NCI-H1417 (cell line): ENCODE results near the gene LTBP1.

Experiments used
- DNase-seq, 3 experiments: peaks; one replicate each; lab custom pipeline; 2025; lab: John Stamatoyannopoulos, UW

The LTBP1 gene

DNA sequence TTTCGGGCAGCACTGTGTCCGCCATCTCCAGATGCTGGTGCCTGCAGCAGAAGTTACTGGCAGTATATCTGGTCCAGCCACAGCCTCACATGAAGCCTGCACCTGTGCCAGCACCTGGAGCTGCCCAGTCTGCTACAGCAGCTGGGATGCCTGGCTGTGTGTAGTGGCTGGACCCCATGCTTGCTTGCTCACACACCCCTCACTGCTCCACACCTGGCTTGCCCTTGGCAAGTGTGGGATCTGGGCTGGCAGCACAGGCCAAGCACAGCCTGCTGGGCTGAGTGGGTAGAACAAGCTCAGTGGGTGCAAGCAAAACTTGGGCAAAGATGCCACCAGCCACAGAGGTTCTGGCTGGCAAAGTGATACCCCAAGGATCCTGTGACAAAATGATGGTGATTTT, 320.3 kb downstream of the LTBP1 start:
- DNase-seq, result no peak

DNA sequence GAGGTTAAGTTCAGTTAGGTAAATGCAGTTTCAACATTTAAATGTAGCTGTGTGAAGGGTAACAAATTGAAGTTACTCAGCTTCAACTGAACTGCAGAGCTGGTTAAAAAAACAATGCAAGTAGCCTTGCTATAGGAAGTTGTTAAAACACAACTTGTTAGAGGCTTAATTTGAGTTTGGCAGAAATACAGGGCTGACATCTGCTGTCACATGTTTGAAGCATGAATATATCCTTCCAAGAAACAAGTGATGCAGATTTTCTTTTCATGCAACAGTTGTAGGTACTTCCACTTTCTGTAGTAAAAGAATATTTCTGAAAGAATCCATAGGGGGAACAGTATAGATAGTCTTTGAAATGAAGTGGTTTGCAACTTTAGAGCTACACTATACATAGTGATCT, 321.0 kb downstream of the LTBP1 start:
- DNase-seq, result no peak

DNA sequence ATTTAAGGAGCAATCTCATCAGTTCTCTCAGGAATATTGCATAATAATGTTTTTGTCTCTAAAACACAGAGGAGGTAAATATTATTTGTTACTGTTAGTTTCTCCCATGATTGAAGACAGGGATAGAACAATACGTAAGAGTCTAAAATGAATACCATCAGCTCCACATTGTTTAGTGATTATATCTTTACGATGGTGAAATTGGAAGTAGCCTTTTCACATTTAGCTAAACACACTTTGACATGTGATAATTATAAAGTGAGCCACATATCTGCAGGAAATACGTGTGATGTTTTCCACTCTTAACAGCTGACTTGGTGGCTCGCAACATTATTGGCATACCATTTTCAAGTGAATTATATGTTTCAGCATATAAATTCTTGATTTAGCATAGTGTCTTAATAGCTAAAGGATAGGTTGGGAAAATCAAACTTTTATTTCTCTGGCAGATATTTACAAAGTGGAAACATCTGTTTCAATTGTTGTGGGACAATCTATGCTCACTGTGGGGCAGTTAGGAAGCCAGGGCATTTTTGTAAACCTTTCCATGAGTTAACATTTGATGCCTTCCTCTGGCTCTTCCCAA, 321.6 kb downstream of the LTBP1 start:
- DNase-seq, result no peak

DNA sequence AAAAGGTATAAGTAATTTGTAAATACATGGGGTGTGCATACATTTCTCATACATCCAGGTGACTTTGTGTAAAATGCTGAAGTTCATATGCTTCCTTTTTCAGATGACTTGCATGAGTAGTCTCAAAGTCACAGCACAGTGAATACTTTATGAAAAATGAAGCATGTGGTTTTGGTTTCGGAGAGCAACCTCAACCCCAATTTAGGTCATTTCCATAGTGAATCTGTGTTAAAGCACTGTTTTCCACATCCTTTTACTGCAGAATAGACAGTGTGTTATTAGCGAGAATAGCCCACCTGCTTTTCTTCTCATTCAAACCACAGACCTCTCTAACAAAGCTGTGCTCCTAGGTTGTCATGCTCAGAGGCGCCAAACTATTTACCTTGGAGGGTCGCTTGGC, 325.2 kb downstream of the LTBP1 start:
- no peak for DNase-seq

DNA sequence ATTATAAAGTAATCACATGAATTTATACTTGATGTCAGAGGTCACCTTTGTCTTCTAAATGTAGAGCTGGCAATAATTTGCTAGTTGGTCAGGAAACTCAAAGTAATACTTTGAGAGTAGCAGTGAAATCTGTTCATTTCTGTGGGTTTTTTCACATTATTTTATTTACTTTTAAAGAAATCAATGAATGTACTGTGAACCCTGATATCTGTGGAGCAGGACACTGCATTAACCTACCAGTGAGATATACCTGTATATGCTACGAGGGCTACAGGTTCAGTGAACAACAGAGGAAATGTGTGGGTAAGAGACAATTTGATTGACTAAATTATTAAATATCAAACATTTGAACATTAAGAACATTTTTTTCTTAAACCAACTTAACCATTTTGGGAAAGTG, 326.7 kb downstream of the LTBP1 start:
- DNase-seq, result no peak

DNA sequence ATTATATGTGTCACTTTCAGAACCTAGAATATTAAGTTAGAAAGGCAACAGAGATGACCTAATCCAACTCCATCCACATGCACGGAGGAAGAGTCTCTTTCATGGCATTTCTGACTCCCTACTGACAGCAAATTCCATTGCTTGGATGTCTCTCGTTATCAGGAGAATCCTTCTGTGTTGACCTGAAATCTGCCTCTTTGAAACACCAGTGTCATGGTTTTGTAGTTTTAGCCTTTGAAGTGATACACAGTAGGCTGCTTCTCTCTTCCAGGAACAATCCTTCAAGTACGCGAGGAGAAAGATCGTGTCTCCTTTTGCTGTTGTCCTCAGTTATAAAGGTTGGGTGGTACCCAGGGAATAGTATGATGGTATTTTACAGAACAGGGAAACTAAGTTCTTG, 327.8 kb downstream of the LTBP1 start:
- DNase-seq, result no peak

DNA sequence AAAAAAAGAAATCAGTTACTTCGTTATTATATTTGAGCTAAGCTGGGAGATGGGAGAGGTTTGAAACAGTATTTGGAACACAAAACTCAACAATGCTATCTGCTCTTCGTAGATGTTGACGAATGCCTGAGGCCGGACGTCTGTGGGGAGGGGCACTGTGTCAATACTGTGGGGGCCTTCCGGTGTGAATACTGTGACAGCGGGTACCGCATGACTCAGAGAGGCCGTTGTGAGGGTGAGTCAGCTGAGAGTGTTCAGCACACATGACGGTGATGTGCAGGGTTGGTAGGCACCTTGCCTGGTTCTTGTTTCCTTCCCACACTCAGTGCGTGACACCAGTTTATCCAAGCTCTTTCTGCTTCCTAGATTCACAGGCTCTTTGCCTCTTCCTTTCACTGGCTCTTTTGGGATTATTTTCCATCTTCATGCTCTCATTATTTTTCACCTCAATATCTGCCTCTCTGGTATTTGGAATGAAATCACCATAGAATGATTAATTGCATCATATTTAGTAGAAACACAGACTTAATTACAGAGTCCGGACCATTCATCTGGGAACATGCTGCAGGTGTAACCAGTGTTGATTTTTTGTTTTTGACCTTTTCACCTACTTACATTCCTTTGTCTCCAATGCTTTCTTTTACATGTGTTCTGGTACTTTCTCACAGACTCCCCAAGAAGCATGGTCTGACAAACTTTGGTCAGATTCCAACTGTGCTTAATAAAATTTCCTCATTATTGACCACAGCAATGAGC, 329.1 kb downstream of the LTBP1 start:
- DNase-seq, result peak in 2 of 3 experiments; percentile 35 to 75

DNA sequence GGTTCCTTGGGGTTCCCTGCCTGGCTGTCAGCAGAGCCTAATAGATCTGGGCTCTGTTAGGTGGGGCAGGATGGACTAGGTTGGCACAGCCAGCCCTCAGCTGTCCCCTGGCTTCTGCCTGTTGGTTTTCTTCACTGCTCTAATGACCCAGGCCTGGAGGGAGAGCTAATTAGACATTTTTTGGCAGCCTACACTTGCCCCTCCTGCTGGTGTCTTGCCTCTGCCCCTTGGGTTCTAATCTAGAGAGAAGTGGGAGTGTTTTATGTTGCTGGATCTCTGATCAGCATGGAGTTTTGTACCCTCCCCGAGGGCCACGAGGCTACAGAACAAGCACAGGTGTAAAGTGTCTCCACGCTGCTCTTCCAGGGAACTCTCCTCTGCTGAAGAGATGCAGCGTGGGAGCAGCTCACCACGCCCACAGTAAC, 330.3 kb downstream of the LTBP1 start:
- DNase-seq, result peak in 2 of 3 experiments; percentile 24 to 30

DNA sequence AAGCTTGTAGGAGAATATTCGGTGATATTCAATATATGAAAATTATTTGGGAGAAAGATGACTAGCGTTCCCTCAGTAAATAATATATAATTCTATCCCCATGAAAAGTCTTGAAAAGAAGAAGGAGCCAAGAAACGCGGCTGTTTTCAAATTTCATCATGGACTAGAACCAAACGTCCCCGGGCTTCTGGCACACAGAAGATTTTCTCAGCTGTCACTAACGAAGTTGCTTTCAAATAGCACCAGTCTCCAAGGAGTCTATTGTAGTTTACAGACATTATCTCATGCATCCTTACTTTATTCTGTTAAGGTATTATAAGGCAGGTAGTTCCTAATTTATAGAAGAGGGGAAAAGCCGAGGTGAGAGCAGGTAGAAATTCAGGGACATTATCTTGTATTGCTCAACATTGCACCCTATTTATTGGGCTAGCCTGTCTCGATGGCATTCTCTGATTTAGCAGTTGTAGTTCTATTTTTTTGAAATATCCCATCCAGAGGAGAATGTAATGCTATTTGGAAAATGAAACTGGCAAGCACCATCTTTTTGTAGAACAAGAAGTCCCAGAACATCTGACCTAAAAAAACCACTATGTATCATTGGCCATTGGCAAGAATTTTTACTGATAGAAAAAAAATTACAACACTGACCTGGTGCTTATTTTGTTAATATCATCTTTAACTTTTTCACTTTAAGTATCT, 331.6 kb downstream of the LTBP1 start:
- DNase-seq, result no peak

DNA sequence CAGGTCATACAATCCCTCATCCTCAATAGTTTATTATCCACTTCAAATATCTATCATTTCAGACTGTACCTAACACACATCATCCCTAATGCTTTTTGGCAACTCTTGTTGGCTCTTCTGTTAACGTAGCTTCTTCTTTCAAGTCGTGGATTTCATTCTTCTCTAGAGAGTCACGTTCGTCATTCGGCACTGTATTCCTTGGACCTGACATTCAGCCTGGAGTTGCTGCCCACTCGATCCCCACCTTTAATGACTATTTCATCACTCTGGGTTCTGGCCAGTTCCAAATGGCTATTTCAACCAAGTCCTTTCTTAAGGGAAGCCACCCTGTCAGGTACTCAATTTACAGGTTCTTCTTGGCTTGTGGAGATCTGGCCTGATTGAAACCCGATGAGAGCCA, 337.5 kb downstream of the LTBP1 start:
- DNase-seq, result no peak

DNA sequence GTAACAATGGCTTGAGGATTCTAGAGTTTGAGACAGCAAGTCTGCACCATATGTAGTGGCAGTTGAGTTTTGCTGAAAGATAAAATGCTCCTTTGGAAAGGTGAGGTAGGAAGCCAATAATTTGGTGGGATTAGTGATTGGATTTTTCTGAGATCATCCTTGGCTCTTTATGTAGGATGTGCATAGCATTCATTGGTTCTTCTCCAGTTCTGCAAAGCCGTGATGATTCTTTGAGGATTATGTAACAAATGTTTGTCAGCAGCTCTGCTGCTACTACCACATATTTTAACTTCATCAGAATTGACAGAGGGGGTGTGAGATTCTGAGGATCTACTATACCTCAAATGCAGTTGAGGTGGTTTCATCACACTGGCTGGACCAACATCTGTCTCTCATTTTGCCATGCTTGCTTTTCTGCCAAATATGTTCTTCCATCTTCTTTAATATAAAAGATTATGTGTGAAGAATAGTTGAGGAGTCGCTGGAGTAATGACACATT, 340.8 kb downstream of the LTBP1 start:
- no peak for DNase-seq

DNA sequence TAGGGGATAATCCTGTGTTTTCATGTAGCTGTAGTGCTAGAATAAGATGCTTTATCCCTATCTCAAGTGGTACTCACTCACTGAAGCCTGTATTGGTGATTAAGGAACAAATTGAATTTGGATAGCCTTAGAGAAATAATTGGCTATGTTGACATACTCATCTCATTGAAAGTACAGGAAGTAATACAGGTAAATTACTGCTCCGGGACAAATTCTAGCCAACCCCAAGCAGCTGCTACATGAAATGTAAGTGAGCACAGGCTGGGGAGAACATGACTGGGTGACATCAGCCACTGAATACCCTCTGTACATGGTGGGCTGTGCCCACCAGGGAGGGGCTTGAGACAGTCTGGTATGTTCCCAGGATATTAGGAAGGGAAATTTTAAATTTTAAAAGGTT, 341.3 kb downstream of the LTBP1 start:
- DNase-seq, result peak; percentile 38 to 83 (median 48)

DNA sequence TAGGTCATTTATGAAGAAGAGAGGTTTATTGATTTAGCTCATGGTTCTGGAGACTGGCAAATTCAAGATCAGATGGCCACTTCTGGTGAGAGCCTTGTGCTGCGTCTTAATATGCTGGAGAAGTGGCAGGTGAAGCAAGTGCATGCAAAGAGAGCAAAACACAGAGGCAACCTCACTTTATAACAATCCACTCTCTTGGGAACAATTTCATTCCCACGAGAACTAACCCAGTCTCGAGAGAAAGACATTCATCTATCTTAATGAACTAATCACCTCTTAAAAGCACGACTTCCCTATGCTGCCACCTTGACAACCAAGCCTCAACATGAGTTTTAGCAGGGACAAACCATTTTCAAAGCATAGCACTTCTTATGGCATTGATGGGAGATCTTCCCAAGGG, 343.2 kb downstream of the LTBP1 start:
- DNase-seq, result peak in 1 of 3 experiments; percentile 90

DNA sequence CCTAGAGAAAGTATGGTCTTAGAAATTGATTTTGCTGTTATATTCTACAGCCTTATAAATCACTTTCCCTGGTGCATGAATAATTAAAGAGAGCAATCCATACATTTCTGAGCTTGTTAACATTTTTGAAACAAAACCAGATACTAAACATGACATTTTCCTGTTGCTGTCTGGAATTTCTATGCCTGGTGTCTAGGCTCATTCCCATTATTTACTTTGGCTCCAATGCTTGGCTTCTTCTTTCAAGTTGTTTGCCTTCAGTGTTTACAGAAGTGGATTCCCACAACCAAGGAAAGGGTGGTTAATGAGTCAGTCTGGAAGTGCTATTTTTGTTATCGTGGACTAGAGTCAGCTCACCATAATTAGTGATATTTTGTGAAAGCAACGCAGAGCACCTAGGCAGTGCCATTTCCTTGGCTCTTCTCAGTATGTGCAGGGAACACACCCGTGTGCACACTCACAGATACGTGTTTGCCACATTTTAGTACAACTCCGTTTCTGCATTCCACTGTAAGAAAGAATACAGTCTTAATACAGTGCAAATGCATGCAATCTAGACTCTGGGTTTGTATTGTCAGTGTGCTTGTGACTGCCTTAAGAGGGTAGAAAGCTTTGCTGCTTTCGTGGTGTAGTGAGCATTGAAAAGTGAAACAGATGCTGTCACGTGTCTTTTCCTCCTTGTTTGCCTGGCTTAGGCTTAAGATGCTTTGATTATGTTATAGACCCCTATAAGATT, 344.7 kb downstream of the LTBP1 start:
- DNase-seq, result peak; percentile 49 to 84 (median 79)

DNA sequence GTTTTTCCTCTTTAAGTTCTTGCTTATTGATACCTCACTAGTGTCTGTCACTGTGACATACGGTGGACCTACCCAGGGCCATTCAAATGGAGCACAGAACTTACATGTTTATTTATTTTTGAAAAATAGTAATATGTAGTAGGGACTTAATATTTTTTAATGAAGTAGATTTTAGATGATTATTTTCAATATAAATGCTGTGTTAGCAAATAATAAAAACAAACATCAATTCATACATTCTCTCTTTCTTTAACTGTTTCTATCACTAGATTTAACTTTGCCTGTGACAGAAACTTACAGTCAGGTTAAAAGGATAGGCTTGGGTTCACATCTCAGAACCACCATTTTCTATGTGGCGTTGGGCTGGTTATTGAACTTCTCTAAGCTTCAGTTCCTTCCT, 345.3 kb downstream of the LTBP1 start:
- DNase-seq, result no peak

DNA sequence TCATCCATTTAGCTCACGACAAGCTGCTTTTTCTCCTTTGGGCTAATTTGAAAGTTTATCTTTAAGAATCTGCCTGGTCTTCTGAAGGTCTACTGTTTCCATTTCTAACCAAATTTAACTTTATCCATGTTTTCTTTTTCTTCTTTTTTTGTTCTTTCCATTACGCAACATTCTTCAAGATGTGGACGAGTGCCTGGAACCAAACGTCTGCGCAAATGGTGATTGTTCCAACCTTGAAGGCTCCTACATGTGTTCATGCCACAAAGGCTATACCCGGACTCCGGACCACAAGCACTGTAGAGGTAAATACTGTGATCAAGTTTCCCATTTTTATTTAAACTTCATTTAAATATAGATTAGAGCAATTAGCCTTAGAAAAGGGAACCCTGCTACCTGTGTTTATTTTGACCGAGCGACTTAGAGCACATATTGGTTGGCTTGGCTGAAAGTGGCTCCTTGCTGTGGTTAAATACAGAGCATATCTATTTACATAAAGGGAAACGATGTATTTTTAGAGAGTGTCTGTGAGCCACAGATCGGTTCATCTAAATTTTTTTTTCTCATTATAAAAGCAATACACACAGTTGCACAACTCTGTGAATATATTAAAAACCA, 346.3 kb downstream of the LTBP1 start:
- peak; percentile 53 to 96 (median 72) for DNase-seq

DNA sequence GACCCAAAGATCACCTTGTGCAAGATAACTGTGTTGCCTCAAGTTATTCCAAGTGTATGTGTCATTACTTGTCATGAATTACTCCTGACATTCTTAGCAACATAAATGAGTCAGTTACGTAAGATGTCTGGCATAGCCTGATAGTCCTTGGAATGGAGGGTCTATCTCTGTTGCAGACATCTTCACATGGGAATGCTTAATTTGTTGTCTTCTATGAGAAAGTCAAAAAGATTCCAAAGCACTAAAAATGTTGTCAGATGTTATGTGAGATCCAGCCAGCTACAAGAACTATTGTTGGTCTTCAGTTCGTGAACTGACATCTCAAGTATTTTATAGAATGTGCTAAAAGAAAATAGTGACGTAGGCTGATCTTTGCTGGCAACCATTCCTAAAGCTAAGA, 351.5 kb downstream of the LTBP1 start:
- DNase-seq, result no peak

DNA sequence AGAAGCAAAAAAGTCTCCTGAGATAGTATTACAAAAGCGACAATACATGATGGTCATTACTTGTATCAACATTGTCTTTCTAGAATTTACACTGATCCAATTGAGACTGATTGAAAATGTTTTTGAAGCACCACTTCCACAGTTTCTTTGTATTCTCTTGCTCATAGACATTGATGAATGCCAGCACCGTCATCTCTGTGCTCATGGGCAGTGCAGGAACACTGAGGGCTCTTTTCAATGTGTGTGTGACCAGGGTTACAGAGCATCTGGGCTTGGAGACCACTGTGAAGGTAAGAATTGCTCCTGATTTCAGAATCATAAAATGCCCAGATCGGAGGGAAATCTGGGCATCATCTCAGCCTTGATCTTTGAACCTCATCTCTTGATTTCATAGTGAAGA, 354.6 kb downstream of the LTBP1 start:
- no peak for DNase-seq

DNA sequence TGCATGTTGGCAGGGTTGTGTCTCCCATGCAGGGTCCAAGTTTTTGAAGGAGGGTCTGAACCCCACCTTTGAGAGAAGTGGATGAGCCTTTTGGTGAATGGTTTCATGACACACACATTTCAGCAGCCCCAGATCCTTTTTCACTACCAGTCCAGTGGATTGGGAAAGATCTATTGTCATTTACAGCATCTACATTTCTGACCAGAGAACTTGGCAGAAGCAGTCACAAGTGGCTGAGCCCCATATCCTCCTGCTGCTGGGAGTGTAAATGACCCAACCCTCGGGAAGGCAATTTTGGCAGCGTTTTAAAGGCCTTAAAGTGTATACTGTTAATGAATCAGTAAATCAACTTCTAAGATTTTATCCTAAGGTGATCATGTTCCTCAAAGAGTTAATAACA, 355.6 kb downstream of the LTBP1 start:
- no peak for DNase-seq

DNA sequence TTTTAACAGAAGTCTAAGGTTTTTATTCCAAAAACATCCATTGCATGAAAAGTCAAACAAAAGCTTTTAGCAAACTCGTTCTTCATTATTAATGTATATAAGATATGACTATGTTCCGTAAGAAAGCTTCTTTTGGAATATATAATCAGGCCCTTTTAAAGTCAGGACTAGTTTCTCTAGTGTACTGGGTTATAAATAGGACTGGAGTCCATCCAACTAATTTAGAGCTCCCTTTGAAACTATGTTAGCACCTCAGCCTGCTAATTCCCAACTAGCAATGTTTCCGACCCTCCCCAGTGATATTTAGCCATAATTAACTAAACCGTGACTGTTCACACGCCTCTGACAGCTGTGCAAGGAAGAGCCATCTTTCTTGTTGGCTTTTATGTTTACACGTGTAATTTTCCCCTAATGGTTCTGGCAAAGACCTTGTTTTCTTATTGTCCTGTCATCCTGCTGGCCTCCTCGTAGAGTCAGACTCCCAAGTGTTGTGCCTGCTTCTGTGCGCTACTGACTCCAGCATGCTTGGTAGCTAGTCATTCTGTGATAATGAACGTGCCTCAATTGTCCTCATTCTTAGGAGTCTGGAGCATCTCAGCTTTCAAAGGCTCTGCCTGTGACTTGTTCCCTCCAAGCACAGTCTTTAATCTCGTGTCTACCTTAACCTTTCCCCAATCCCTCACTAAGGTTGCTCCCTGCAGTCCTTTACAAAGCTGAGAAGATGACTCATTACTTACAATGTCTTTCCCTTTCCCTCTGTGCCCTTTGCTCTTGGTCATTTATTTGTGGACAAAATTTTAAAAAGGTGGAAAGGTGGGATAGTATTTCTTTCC, 357.5 kb downstream of the LTBP1 start:
- DNase-seq, result peak in 2 of 3 experiments; percentile 43 to 80
